ENCODE measurements around the gene OLFM3. TPM values are rescaled to one million over a fixed set of nuclear protein-coding genes. Genes with fewer than 3 reads are reported as not detected.

The OLFM3 gene
- total RNA-seq, 4 donors from 2014 or later: not detected

GRCh38 chr1:101820071-101820470, 176.7 kb downstream of the OLFM3 start:
- no peak overlapping the region for H3K4me3 ChIP-seq (ENCODE audit: low read depth, poor library complexity, severe bottlenecking)
- no peak for TF ChIP-seq POLR2A (IDR thresholded peaks at IDR 0.05)
- no peak for TF ChIP-seq CTCF (IDR thresholded peaks at IDR 0.05)
- intact Hi-C loops (cut with DNase I; ENCODE audit: low total_unique reads): no loop called here
- WGBS, 2 donors: 35 to 47% methylated on average over 1 of the region's 1 CpG
- no peak for DNase-seq (ENCODE audit: low spot score in 2 of 2)

- TF ChIP-seq CTCF (IDR thresholded peaks at IDR 0.05): no peak
- TF ChIP-seq POLR2A (IDR thresholded peaks at IDR 0.05): no peak
- intact Hi-C loops (cut with DNase I; ENCODE audit: low total_unique reads): no loop called here
- WGBS, 2 donors: 57 to 87% methylated on average over 1 of the region's 1 CpG
These were observed 180.5 kb downstream of the OLFM3 start for GRCh38 chr1:101816262-101816661.

GRCh38 chr1:101798417-101798816, 198.3 kb downstream of the OLFM3 start:
- WGBS, 2 donors: 79 to 85% methylated on average over 2 of the region's 2 CpGs
- DNase-seq (ENCODE audit: low spot score in 2 of 2): no peak
- intact Hi-C loops (cut with DNase I; ENCODE audit: low total_unique reads): no loop called here
- TF ChIP-seq POLR2A (IDR thresholded peaks at IDR 0.05) (no peak), CTCF (IDR thresholded peaks at IDR 0.05) (no peak)
- no peak overlapping the region for H3K4me3 ChIP-seq (ENCODE audit: low read depth, poor library complexity, severe bottlenecking)

More at GRCh38 chr1:101816262-101816661, 180.5 kb downstream of the OLFM3 start:
- DNase-seq (ENCODE audit: low spot score in 2 of 2): no peak
- H3K4me3 ChIP-seq (ENCODE audit: low read depth, poor library complexity, severe bottlenecking): no peak overlapping the region

- TF ChIP-seq POLR2A (IDR thresholded peaks at IDR 0.05): no peak
- TF ChIP-seq CTCF (IDR thresholded peaks at IDR 0.05): no peak
- no peak for DNase-seq (ENCODE audit: low spot score in 2 of 2)
- intact Hi-C loops (cut with DNase I; ENCODE audit: low total_unique reads): no loop called here
- no peak overlapping the region for H3K4me3 ChIP-seq (ENCODE audit: low read depth, poor library complexity, severe bottlenecking)
- WGBS, 2 donors: 56 to 65% methylated on average over 5 of the region's 5 CpGs
These were observed 199.0 kb downstream of the OLFM3 start for GRCh38 chr1:101797722-101798121.

GRCh38 chr1:101781201-101781831, 215.4 kb downstream of the OLFM3 start:
- no peak for DNase-seq (ENCODE audit: low spot score in 2 of 2)
- intact Hi-C loops (cut with DNase I; ENCODE audit: low total_unique reads): no loop called here
- 10 to 12% methylated on average over 3 of the region's 3 CpGs for WGBS, 2 donors
- H3K4me3 ChIP-seq (ENCODE audit: low read depth, poor library complexity, severe bottlenecking): no peak overlapping the region
- TF ChIP-seq POLR2A (IDR thresholded peaks at IDR 0.05) (no peak), CTCF (IDR thresholded peaks at IDR 0.05) (no peak)

- WGBS, 2 donors: 65 to 70% methylated on average over 3 of the region's 3 CpGs
- H3K4me3 ChIP-seq (ENCODE audit: low read depth, poor library complexity, severe bottlenecking): no peak overlapping the region
- no peak for DNase-seq (ENCODE audit: low spot score in 2 of 2)
- no peak for TF ChIP-seq POLR2A (IDR thresholded peaks at IDR 0.05)
- TF ChIP-seq CTCF (IDR thresholded peaks at IDR 0.05): no peak
- intact Hi-C loops (cut with DNase I; ENCODE audit: low total_unique reads): no loop called here
These were observed 227.2 kb downstream of the OLFM3 start for GRCh38 chr1:101769520-101769919.

Data from lower leg skin (tissue), 4 donors.